Measurements from ENCODE around the gene ACTR3.

DNA sequence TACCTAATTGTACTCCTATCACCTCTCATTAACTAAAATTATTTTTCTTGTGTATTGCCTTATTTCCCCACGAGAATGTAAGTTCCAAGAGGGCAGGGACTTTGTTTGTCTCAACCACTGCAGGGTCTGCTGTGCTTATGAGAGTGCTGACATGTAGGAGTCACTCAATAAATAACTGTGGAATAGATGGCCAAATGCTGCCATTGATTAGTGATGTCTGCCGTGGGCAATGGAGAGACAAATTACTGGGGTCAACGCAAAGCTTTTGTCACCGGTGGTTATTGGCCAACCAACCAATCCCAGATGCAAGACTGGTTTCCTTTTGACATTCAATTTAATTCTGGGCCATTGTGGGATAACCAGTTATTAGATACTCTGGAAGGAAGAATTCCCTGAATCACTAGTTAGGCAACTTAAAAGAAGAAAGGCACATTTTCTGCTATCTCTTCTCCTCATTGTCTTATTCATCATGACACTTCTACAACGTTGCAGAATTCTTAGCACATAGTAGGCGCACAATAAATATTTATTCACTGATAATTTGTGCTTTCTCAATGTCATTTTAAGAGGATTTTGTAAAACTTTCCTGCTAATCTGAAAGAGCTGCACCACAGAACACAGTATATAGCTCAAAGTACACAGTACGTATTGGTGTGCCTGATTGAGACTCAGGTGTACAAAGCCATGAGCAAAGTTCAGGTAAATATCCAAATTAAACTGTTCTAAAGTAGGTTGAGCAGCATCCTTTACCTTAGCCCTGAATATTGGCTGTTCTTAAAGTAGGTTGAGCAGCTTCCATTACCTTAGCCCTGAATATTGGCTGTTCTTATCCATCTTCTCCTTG is 95.9 kb downstream of the ACTR3 start:
- TF ChIP-seq POLR2A (IDR thresholded peaks at IDR 0.05), result no peak
- TF ChIP-seq CTCF (IDR thresholded peaks at IDR 0.05), result no peak
